WI38 (cell line): ENCODE data around the gene MRGPRG.

Experiments
- H3K4me3 ChIP-seq: 2 replicates; pipeline ENCODE4 v1.5.1; 2011; ENCODE audit warnings: low read depth, mild to moderate bottlenecking, control low read depth, low read length
- CTCF ChIP-seq: IDR thresholded peaks from 2 replicates; pipeline ENCODE4 v1.5.1; 2012; ENCODE audit warnings: low read depth, mild to moderate bottlenecking, control low read depth, low read length

MRGPRG gene

GRCh38 chr11:3170044-3170755 is 48.4 kb downstream of the MRGPRG start:
- H3K4me3 ChIP-seq: peak overlapping the region; percentile 57
- no peak for TF ChIP-seq CTCF

DNA sequence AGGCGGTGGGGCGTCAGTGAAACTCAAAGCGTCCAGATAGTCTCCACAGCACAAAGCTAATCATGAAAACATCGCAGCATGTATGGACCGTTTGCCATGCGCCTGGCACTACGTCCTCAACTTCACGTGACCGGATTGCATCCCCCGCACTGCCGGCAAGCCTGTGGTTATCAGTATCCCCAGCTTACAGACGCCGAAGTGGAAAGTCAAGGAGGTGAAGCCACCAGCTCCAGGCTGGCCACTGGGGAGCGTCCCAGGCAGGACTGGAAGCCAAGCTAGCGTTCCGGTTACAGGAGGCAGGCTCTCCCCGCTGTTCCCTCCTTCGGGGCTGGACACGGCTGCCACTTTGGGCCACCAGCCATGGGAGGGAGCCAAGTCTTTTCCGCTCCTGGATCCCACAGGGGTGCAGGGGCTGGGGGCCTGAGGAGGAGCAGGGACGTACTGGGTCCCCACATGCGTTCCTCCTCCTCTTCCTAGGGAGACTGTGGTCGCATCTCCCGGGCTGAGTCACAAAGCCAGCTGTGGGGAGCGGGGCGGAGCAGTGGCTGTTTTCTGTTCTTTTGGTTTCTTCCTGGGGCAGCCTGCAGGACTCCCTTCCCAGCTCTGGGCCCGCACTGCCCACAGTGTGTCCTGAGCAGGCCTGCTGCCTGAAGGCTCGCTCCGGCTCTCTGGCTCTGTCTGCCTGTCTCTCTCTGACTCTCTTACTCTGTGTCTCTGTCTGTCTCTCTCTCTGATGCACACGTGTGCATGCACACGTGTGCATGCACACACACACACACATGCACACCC is 49.2 kb downstream of the MRGPRG start:
- no peak for TF ChIP-seq CTCF
- peak overlapping the region; percentile 57 for H3K4me3 ChIP-seq

- H3K4me3 ChIP-seq: peak overlapping the region; percentile 57
Observed at GRCh38 chr11:3168742-3169254, 49.8 kb downstream of the MRGPRG start.
